ENCODE results near the gene DACH1.

Gene DACH1

DNA sequence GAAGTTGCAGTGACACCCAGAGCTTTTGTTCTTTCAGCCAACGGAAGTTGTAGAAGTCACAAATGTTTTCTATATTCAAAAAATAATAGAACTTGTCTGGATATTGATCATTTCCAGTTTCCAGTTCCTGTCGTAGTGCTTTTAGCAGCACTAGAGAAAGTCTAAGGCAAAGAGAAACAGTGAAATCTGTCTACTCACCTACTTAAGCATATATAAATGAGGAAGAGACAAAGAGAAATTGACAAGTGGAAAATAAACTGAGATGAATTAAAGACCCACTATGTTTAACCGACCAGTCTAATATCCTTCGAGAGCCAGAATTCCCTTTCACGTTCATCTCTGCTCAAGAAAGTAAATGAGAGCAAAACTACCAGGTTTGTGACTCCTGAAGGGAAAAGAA lies 36.7 kb downstream of the DACH1 start:
- no peak for DNase-seq (ENCODE audit: low read depth, low spot score)

GRCh38 chr13:71829547-71829946 lies 37.5 kb downstream of the DACH1 start:
- no peak for DNase-seq (ENCODE audit: low read depth, low spot score)

DNA sequence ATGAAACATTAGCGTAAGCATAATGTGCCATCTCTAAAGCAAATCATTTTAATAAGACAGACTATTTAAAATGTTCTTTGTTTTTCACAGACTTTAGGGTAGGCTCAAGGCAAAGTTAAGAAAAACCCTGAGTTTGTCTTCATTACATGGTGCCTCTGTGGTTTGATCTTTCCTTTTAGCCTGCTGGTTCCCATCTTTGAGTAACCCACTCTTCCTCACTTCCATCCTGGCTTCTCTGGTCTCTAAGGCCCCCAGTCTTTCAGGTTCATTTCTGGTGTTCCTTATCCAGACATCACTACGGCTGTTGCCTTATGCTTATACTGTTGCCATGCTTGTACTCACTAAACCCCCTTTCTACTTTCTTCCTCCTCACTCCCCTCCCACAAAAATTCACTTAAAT lies 38.4 kb downstream of the DACH1 start:
- DNase-seq (ENCODE audit: low read depth, low spot score) = no peak

GRCh38 chr13:71828117-71828516 lies 38.9 kb downstream of the DACH1 start:
- DNase-seq (ENCODE audit: low read depth, low spot score) = no peak

DNA sequence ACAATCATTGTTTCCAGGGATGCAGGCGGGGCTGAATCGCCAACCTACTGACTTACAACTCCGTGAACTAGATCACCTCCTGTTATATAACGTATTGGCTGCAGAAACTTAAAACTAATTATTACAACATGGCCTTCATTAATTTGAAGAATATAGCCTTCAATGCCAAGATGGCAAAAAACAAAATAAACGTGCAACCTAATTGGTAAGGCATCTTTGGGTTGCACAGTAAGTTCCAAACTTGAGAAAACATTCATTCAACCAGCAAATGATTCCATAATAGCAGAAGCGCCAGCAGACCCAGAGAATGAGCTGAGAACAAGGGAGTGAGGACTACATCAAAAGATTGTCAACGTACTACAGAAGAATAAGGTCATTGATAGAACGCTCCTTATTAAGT lies 39.8 kb downstream of the DACH1 start:
- DNase-seq (ENCODE audit: low read depth, low spot score) = no peak

GRCh38 chr13:71820699-71821098 lies 46.3 kb downstream of the DACH1 start:
- no peak for DNase-seq (ENCODE audit: low read depth, low spot score)

DNA sequence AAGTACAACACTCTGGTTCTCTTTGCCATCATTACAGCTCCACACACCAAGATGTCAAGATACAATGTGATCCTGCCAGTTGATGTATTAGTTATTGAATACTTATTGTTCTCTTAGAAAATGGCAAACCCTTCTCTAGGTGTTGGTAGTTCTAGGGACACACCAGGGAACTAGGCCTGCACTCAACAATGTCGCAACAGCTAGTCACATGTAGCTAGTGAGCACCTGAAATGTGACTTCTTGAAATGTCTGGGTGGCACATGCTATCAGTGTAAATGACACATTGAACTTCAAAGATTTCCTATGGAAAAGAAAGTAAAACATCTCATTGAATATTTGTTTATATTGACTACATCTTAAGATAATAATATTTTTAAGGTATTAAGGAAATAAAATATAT lies 49.7 kb downstream of the DACH1 start:
- DNase-seq (ENCODE audit: low read depth, low spot score) = no peak

- DNase-seq (ENCODE audit: low read depth, low spot score) = no peak
Measured at GRCh38 chr13:71814806-71815360, 52.1 kb downstream of the DACH1 start.

GRCh38 chr13:71813187-71813586 lies 53.8 kb downstream of the DACH1 start:
- no peak for DNase-seq (ENCODE audit: low read depth, low spot score)

DNA sequence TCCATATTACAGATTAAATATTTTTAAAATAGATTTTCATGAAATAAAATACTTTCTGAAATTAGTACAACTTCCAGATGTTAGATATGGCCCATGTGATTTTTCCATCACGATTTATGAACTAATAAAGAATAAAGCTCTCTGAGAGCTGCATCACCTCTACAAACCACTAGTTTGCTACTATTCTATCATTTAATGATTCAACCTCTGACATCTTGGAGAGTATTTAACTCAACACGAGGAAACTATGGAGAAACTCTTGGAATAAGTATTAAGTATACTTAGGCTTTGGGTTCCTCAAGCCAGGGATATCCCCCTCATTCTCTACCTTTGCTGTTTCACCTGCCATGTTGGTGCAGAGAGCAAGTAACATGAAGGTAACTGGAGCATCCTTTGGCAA lies 55.7 kb downstream of the DACH1 start:
- DNase-seq (ENCODE audit: low read depth, low spot score) = no peak

DNA sequence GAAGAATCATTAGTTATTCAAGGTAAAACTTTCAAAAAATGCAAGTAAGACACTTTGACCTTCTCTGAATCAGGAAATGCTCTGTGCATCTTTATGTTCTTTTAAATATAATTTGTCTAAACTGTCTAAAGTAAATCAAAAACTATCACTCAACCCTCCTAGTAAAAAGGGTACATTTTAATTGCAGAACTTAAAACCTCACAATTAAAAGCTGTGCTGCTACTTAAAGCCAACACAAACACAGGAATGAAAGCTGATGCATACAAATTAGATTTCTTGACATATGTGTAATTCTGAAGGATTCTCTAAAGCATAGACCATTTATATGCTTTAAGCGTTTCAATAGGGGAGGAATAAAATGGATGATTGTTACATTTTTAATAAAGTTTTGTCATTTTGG lies 58.3 kb downstream of the DACH1 start:
- DNase-seq (ENCODE audit: low read depth, low spot score) = no peak

DNA sequence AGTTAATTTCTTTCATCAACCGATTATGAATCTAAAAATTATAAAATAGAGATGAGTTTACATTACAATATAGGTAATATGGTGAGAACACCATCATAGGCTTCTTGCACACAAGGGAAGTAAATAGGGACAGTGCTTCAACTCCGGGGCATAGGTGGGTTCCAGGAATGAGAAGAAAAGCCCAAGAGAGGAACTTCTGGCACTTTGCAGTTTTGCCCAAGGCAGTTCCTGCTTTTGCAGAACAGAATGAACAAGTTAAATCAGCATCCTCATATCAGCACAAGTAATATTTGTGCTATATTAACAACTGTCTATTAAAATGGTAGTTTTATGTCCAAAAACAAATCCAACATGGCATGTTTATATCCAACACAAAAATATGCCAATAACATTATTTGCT lies 60.1 kb downstream of the DACH1 start:
- no peak for DNase-seq (ENCODE audit: low read depth, low spot score)

DNA sequence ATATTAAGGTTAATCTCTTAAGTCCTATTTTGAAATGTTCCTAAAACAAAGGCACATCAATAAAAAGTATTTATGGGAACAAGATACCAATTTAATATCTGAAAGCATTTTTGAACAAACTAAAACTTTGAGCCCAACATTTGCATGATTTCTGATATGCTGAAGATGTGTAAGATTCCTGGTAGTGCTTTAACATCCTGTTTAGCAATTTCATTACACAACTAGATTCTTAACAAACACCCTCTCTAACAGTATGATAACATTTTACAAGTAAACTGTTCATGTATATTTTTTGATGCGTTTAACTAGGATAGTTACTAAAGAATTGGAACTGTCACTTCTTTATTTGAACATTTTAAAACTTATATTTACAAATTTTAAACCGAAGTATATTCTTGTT lies 63.9 kb downstream of the DACH1 start:
- no peak for DNase-seq (ENCODE audit: low read depth, low spot score)

- no peak for DNase-seq (ENCODE audit: low read depth, low spot score)
Measured at GRCh38 chr13:71801781-71802180, 65.2 kb downstream of the DACH1 start.

GRCh38 chr13:71801165-71801760 lies 65.7 kb downstream of the DACH1 start:
- no peak for DNase-seq (ENCODE audit: low read depth, low spot score)

DNA sequence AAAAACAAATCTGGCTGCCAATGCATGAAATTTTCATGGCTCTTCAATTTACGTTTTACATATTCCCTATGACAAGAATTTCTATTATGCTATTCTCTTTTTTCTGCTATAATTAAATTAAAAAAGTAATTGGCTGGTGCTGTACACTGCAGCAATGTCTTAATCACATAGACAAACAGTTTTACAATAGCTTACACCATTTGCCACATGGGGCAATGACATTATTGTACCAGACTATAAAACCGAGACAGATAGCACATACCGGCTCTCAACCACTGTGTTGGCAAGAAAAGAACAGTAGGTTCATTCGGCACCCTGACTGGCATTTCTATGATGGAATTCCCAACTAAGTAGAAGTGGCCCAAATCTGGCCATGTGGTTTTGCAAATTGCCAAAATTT lies 67.7 kb downstream of the DACH1 start:
- no peak for DNase-seq (ENCODE audit: low read depth, low spot score)

DNA sequence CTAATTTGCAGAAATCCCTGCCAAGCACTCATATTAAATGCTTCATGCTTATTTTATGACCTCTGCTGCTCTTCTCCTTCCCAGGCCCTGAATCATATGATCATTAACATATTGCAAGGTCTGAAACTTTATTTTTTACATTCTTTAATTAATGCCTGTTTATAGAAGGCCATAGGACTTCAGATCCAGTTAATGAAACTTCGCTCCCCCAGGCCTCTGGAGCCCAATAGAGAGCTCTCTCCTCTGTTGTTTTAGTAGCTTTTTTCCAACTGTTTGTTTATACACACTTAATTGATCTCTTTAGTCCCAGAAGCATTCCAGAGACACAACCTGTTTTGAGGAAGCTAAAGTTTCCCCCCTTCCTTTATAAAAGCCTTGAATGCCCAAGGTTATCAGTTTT lies 68.3 kb downstream of the DACH1 start:
- peak; percentile 7 for DNase-seq (ENCODE audit: low read depth, low spot score)

GRCh38 chr13:71797517-71797916 lies 69.5 kb downstream of the DACH1 start:
- DNase-seq (ENCODE audit: low read depth, low spot score) = no peak

- DNase-seq (ENCODE audit: low read depth, low spot score) = no peak
Measured at GRCh38 chr13:71789693-71790329, 77.2 kb downstream of the DACH1 start.

DNA sequence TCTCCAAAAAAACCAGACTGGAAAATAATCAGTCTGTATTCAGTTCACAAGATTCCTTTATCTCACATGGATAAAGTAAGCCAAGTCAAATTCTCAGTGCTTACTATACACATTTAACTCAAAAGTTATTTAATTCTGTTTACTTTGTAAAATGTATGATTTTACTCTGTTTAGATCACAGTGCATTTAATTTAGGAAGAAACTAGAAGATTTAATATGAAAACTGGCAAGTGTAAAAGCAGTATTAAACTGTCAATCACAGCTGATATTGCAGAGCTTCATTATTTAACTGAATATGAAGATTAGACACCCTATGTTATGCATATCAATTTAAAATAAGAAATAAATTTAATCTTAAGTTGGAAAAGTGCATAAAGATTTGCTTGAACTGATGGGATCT lies 78.0 kb downstream of the DACH1 start:
- DNase-seq (ENCODE audit: low read depth, low spot score) = no peak

GRCh38 chr13:71787414-71787813 lies 79.6 kb downstream of the DACH1 start:
- DNase-seq (ENCODE audit: low read depth, low spot score) = no peak

- DNase-seq (ENCODE audit: low read depth, low spot score) = peak; percentile 3
Measured at GRCh38 chr13:71786875-71787274, 80.1 kb downstream of the DACH1 start.

- no peak for DNase-seq (ENCODE audit: low read depth, low spot score)
Measured at GRCh38 chr13:71785361-71785760, 81.6 kb downstream of the DACH1 start.

- no peak for DNase-seq (ENCODE audit: low read depth, low spot score)
Measured at GRCh38 chr13:71780546-71780945, 86.5 kb downstream of the DACH1 start.

All from ELF-1 (cell line).